GM13976 (cell line): Measurements from ENCODE around the gene TTC17.

Experiments used
- DNase-seq: peaks from one replicate; pipeline ENCODE4 v3.0.0; 2012; ENCODE audit warnings: low spot score
- CTCF ChIP-seq: IDR thresholded peaks from 2 replicates; pipeline ENCODE4 v1.5.1; 2012; ENCODE audit warnings: borderline replicate concordance, mild to moderate bottlenecking; ENCODE audit not compliant: insufficient read depth; ENCODE audit errors: extremely low read depth, missing control alignments, control extremely low read depth
- in situ Hi-C: fragments of 300-500 bp; cut with MboI; formaldehyde crosslinking; loops from one replicate; pipeline ENCODE4 v1.12.0; 2022; ENCODE audit warnings: low sequenced_read_pairs, mixed read lengths, inconsistent platforms; ENCODE audit not compliant: unreplicated experiment

The TTC17 gene

GRCh38 chr11:43358801-43359421 lies at the start of gene TTC17:
TTC17 (plus strand) TSS chr11:43358920; CDS start chr11:43358955, 35 bp downstream.
- in situ Hi-C loops: no loop called here
- no peak for TF ChIP-seq CTCF
- peak; percentile 93 for DNase-seq

GRCh38 chr11:43311791-43312607 lies 46.7 kb upstream of the TTC17 start, which contains the start of gene API5:
API5 (plus strand) TSS chr11:43311996; CDS start chr11:43312128, 132 bp downstream.
- peak; percentile 60 for TF ChIP-seq CTCF
- in situ Hi-C loops: no loop called here
- peak; percentile 88 for DNase-seq

- TF ChIP-seq CTCF: no peak
- in situ Hi-C loops: no loop called here
- no peak for DNase-seq
Observed at GRCh38 chr11:43315966-43316365, 42.8 kb upstream of the TTC17 start.

GRCh38 chr11:43316451-43316850 lies 42.3 kb upstream of the TTC17 start:
- no peak for DNase-seq
- in situ Hi-C loops: no loop called here
- no peak for TF ChIP-seq CTCF

GRCh38 chr11:43327987-43328386 lies 30.7 kb upstream of the TTC17 start:
- TF ChIP-seq CTCF: no peak
- in situ Hi-C loops: no loop called here
- no peak for DNase-seq

- in situ Hi-C loops: no loop called here
- TF ChIP-seq CTCF: no peak
- DNase-seq: no peak
Observed at GRCh38 chr11:43328482-43328881, 30.2 kb upstream of the TTC17 start.
